Measurements from ENCODE around the gene NCKAP5. TPM values are rescaled to one million over a fixed set of nuclear protein-coding genes. Genes with fewer than 3 reads are reported as not detected.

The NCKAP5 gene
- total and polyA plus RNA-seq, 2 experiments from 2014 or later, result 0.21 to 0.31 TPM

DNA sequence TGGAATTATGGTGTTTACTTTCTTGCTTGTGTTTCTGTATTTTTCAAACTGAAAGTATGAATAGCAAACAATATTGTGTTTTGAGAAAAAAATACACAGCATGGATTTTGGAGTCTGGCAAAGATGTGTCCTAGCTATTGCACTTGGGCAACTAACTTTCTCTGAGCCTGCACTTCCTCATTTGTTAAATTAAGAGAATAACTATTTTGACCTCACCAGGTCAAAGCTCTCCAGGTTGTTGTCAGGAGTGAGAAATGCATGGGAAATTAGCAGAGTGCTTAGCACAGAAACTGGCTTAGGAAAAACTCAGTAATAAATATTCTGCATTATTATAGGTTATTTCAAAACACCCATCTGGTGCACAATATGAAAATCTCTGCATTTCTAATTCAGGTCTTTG, 926.4 kb downstream of the NCKAP5 start:
- Histone ChIP-seq H3K27me3 (peaks cover 18% of the 10 kb centered on the region), H3K27ac (no peak overlapping the region), H3K36me3 (no peaks in the 10 kb centered on the region), H3K4me3 (no peak overlapping the region), H3K9me3 (ENCODE audit: low read depth) (no peaks in the 10 kb centered on the region), H3K4me1 (ENCODE audit: low read depth) (peaks cover 44% of the 10 kb centered on the region)
- DNase-seq (ENCODE audit: low read depth in 1 of 2, low spot score in 1 of 2), result no peak
- TF ChIP-seq CTCF (IDR thresholded peaks at IDR 0.05; ENCODE audit: low read depth, low read length), result no peak

- peak in 1 of 2 donors; percentile 58 for DNase-seq (ENCODE audit: low read depth in 1 of 2, low spot score in 1 of 2)
- no peak overlapping the region for H3K27ac ChIP-seq
- H3K27me3 ChIP-seq, result peaks cover 6% of the 10 kb centered on the region
- H3K36me3 ChIP-seq, result no peaks in the 10 kb centered on the region
- no peak overlapping the region for H3K4me3 ChIP-seq
- no peak for TF ChIP-seq CTCF (IDR thresholded peaks at IDR 0.05; ENCODE audit: low read depth, low read length)
- H3K4me1 ChIP-seq (ENCODE audit: low read depth), result peaks cover 44% of the 10 kb centered on the region
- H3K9me3 ChIP-seq (ENCODE audit: low read depth), result no peaks in the 10 kb centered on the region
These were observed 928.1 kb downstream of the NCKAP5 start for GRCh38 chr2:132640116-132640515.

DNA sequence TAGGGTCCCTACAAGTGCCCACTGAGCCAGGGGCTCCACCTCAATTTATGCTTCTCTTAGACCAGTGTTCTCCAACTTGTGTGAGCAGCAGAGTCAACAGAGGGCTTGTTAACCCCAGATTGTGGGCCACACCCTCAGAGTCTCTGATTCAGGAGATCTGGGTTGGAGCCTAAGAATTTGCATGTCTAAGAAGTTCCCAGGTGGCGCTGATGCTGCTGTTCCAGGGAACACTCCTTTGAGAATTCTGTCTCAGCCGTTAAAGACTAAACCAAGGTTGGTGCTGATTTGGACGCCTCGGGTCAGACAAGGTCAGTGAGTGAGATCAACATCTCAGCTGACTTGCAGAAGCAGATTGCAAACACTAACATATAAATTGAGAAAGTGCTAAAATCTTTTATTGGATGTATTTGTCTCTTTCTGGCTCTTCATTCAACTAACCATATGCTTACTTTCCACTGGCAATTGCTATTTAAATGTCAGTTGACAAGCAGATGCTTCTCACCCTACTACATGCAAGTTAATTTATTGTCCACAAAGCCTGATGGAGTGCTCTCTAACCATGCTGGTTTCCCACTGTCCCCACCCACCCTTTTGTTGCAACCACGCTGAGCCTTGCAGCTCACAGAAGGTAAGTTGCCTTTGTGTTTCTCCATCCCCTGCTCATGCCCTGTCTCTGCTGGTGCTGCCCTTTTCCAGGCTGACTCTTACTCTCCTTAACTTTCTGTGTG, 929.8 kb downstream of the NCKAP5 start:
- H3K4me1 ChIP-seq (ENCODE audit: low read depth), result peaks cover 39% of the 10 kb centered on the region
- H3K9me3 ChIP-seq (ENCODE audit: low read depth), result no peaks in the 10 kb centered on the region
- peaks cover 3% of the 10 kb centered on the region for H3K27me3 ChIP-seq
- no peak overlapping the region for H3K4me3 ChIP-seq
- H3K36me3 ChIP-seq, result no peaks in the 10 kb centered on the region
- no peak overlapping the region for H3K27ac ChIP-seq
- no peak for TF ChIP-seq CTCF (IDR thresholded peaks at IDR 0.05; ENCODE audit: low read depth, low read length)
- no peak for DNase-seq (ENCODE audit: low read depth in 1 of 2, low spot score in 1 of 2)

DNA sequence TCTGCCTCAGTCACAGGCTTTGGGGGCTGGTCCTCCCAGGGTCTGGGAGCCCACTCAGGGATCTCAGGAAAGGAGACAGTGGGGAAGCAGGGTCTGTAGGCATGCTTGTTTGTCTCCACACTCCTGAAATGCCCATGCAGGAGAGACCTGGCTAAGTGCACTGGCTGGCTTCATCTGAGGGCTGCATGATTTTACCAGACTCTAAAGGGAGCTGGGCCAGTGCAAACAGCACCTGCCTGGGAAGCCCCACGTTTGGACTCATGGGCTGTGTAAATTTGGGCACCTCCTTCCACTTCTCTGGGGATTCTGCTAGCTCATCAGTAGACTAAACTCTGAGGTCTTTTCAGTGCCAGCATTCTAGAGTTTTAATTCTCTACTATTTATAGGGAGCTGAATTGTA, 931.9 kb downstream of the NCKAP5 start:
- Histone ChIP-seq H3K4me3 (no peak overlapping the region), H3K36me3 (no peaks in the 10 kb centered on the region), H3K27me3 (peaks cover 3% of the 10 kb centered on the region), H3K27ac (no peak overlapping the region), H3K9me3 (ENCODE audit: low read depth) (no peaks in the 10 kb centered on the region), H3K4me1 (ENCODE audit: low read depth) (peaks cover 19% of the 10 kb centered on the region)
- no peak for DNase-seq (ENCODE audit: low read depth in 1 of 2, low spot score in 1 of 2)
- TF ChIP-seq CTCF (IDR thresholded peaks at IDR 0.05; ENCODE audit: low read depth, low read length), result no peak

- Histone ChIP-seq H3K4me3 (no peak overlapping the region), H3K9me3 (ENCODE audit: low read depth) (no peaks in the 10 kb centered on the region), H3K36me3 (no peaks in the 10 kb centered on the region), H3K4me1 (ENCODE audit: low read depth) (no peaks in the 10 kb centered on the region), H3K27me3 (peaks cover 3% of the 10 kb centered on the region), H3K27ac (no peak overlapping the region)
- no peak for TF ChIP-seq CTCF (IDR thresholded peaks at IDR 0.05; ENCODE audit: low read depth, low read length)
- DNase-seq (ENCODE audit: low read depth in 1 of 2, low spot score in 1 of 2), result no peak
These were observed 934.6 kb downstream of the NCKAP5 start for GRCh38 chr2:132633635-132634034.

Measured in cardiac muscle cell (in vitro differentiated cells and primary cell).